ENCODE results near the gene BOLA1.

The BOLA1 gene

DNA sequence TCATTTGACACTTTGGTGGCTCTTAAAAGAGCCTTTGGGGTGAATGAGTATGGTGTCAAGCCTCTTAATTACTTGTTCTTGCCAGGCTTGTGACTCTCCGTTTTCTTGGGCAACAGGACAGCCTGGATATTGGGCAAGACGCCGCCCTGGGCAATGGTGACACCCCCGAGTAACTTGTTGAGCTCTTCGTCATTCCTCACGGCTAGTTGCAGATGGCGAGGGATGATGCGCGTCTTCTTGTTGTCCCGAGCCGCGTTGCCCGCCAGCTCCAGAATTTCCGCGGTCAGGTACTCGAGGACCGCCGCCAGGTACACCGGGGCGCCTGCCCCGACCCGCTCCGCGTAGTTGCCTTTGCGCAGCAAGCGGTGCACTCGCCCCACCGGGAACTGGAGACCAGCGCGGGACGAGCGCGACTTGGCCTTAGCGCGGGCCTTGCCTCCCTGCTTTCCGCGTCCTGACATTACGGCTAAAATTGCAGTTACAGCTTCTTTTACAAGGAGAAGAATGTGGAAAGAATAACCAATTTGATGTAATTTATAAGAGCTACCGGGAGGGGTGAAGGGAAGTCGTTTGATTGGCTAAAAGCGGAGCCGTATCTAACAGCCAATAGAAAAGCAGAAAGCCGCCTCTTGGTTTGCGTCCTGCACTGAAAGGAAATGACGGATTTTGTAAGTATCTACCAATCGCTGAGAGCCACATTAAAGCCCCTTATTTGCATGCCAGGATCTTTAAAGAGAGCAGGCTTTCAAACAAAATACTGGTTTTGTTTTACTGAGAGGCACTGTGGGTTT lies 11.7 kb upstream of the BOLA1 start:
- peak; percentile 83 for DNase-seq (ENCODE audit: low spot score)
- no peak for TF ChIP-seq CTCF (IDR thresholded peaks at IDR 0.05; ENCODE audit: extremely low read depth, missing control alignments)

- TF ChIP-seq CTCF (IDR thresholded peaks at IDR 0.05; ENCODE audit: extremely low read depth, missing control alignments) = peak; percentile 51
- DNase-seq (ENCODE audit: low spot score) = peak; percentile 73
These were observed 10.9 kb upstream of the BOLA1 start for GRCh38 chr1:149888247-149888998.

GRCh38 chr1:149888999-149889289 lies 10.4 kb upstream of the BOLA1 start:
- no peak for TF ChIP-seq CTCF (IDR thresholded peaks at IDR 0.05; ENCODE audit: extremely low read depth, missing control alignments)
- DNase-seq (ENCODE audit: low spot score) = no peak

- no peak for TF ChIP-seq CTCF (IDR thresholded peaks at IDR 0.05; ENCODE audit: extremely low read depth, missing control alignments)
- DNase-seq (ENCODE audit: low spot score) = no peak
These were observed 2.8 kb upstream of the BOLA1 start for GRCh38 chr1:149896575-149896974.

DNA sequence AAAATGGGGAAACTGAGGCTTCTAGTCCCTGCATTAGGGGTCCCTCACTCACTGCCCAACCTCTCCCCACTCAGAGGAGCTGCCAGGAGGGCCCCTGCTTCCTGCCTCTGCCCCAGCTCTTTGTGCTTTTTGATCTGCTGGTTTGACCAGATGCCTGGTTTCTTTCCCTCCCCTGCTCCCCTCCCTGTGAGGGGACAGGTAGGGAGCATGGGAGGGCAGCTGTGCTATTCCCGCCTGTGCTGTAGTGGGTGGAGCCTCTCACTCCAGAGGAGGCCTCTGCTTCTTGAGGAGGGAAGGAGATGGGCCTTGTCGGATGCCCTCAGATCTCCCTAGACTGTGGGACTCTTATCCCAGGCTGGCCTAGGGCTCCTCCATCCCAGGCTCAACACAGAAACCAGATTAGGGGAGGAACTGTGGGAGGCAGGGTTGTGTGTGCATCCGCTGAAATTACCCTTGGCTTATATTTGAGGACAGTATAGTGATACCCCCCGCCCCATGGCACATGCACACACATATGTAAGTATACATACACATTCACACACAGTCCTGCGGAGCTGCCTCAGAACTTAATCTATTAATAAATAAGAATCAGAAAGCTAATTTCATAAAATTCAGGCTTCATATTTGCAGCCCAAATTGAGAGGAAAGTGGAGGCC lies 4.6 kb downstream of the BOLA1 start:
- TF ChIP-seq CTCF (IDR thresholded peaks at IDR 0.05; ENCODE audit: extremely low read depth, missing control alignments) = no peak
- DNase-seq (ENCODE audit: low spot score) = no peak

- DNase-seq (ENCODE audit: low spot score) = no peak
- TF ChIP-seq CTCF (IDR thresholded peaks at IDR 0.05; ENCODE audit: extremely low read depth, missing control alignments) = no peak
These were observed 7.3 kb downstream of the BOLA1 start for GRCh38 chr1:149906570-149907075.

DNA sequence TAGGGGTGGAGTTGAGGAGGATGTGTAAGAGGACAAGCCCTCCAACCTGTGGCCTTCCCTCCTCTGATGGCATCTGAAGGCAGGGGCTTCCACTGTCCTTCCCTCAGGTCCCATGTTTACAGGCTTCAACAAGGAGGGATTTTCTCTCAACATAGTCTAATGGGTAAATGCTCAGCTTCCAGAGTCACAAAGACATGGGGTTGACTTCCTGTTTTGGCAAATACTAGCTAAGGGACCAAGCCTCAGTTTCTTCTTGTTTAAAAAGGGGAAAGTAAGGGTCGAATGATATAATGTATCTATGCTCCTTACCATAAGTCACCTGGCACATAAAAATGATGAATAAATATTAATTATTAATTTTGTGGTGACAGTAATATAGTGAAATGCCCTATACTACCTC lies 15.2 kb downstream of the BOLA1 start:
- no peak for DNase-seq (ENCODE audit: low spot score)
- no peak for TF ChIP-seq CTCF (IDR thresholded peaks at IDR 0.05; ENCODE audit: extremely low read depth, missing control alignments)

Data from GM20000 (cell line).